Cardiac septum (tissue), 1 donor: ENCODE results near the gene SLC16A3. TPM values are rescaled to one million over a fixed set of nuclear protein-coding genes. Genes with fewer than 3 reads are reported as not detected.
"Not testable (repeated sequence)": the region's sequence is repeated elsewhere in the genome, so short reads cannot be mapped to it uniquely, and the experiment has no call there.

Experiments used
- DNase-seq: peaks from one replicate; pipeline ENCODE4 v3.0.0-alpha.2; 2020; ENCODE audit warnings: low spot score
- intact Hi-C: fragments of 100-400 bp; cut with DNase I; formaldehyde crosslinking; loops from one replicate; pipeline ENCODE4 v1.14.0; 2022
- total RNA-seq: library from RNA; stranded (reverse); fragmentation: NEBNext Ultra II Directional; extraction: Animal tissue kit (Norgen Biotek cat#: 25700); gene quantifications from one replicate; pipeline ENCODE4 v1.2.1, GENCODE V29; 2021
- donor health status: DM: no; HTN: no; CAD: no.

The SLC16A3 gene
- total RNA-seq, 1 donor from 2014 or later, result 20.7 TPM

GRCh38 chr17:82242977-82243647, 14.3 kb downstream of the SLC16A3 start:
- DNase-seq, result no peak
- intact Hi-C loops, result no loop called here

GRCh38 chr17:82243648-82244412, 15.0 kb downstream of the SLC16A3 start:
- intact Hi-C loops, result no loop called here
- no peak for DNase-seq

GRCh38 chr17:82244413-82245133, 15.7 kb downstream of the SLC16A3 start:
- no peak for DNase-seq
- intact Hi-C loops, result no loop called here

- intact Hi-C loops, result no loop called here
Measured at GRCh38 chr17:82245134-82246039, 16.5 kb downstream of the SLC16A3 start.

GRCh38 chr17:82246040-82246364, 17.2 kb downstream of the SLC16A3 start:
- intact Hi-C loops, result no loop called here
- DNase-seq, result no peak

More at GRCh38 chr17:82245134-82246039, 16.5 kb downstream of the SLC16A3 start:
- DNase-seq, result no peak

- intact Hi-C loops, result no loop called here
- no peak for DNase-seq
Measured at GRCh38 chr17:82246365-82247181, 17.7 kb downstream of the SLC16A3 start.

GRCh38 chr17:82247182-82247823, 18.5 kb downstream of the SLC16A3 start:
- intact Hi-C loops, result no loop called here

GRCh38 chr17:82247856-82248671, 19.2 kb downstream of the SLC16A3 start:
- no peak for DNase-seq
- intact Hi-C loops, result no loop called here

More at GRCh38 chr17:82247182-82247823, 18.5 kb downstream of the SLC16A3 start:
- no peak for DNase-seq

GRCh38 chr17:82248815-82249674, 20.2 kb downstream of the SLC16A3 start:
- DNase-seq, result no peak

GRCh38 chr17:82249896-82250581, 21.2 kb downstream of the SLC16A3 start:
- intact Hi-C loops, result no loop called here
- DNase-seq, result no peak

More at GRCh38 chr17:82248815-82249674, 20.2 kb downstream of the SLC16A3 start:
- intact Hi-C loops, result no loop called here

- intact Hi-C loops, result no loop called here
- no peak for DNase-seq
Measured at GRCh38 chr17:82250868-82251500, 22.1 kb downstream of the SLC16A3 start.

GRCh38 chr17:82252511-82253178, 23.8 kb downstream of the SLC16A3 start:
- no peak for DNase-seq
- intact Hi-C loops, result no loop called here

- DNase-seq, result no peak
- intact Hi-C loops, result no loop called here
Measured at GRCh38 chr17:82253179-82253544, 24.3 kb downstream of the SLC16A3 start.

GRCh38 chr17:82254096-82254495, 25.3 kb downstream of the SLC16A3 start:
- intact Hi-C loops, DNase-seq: not testable (repeated sequence)

GRCh38 chr17:82254746-82255145, 25.9 kb downstream of the SLC16A3 start:
- DNase-seq, intact Hi-C loops: not testable (repeated sequence)
